NCI-H2029 (cell line): Measurements from ENCODE around the gene SLC25A12.
"Not testable (repeated sequence)": the region's sequence is repeated elsewhere in the genome, so short reads cannot be mapped to it uniquely, and the experiment has no call there.

Experiments
- DNase-seq: peaks from one replicate; lab custom pipeline; 2025; lab: John Stamatoyannopoulos, UW

SLC25A12 gene

GRCh38 chr2:171822525-171823322 lies 71.3 kb downstream of the SLC25A12 start:
- DNase-seq, result no peak

DNA sequence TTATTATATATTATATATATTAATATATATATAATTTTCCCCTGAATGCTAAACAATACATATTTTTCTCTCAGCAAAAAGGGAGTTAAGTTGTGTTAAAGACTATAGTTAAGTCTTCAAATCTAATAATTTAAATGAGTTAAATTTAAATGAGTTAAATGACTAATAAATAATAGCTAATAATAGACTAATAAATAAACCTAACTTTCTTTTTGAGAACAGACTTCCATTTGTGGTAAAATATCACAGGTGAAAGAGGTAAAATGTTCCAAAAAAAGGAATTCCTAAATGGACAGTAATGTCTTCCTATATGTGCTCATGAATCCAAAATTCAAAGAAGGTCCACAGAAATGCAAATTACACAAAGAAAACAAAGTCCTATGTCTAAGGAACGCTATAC lies 74.6 kb downstream of the SLC25A12 start:
- DNase-seq, result no peak

- no peak for DNase-seq
Measured at GRCh38 chr2:171814883-171815282, 79.2 kb downstream of the SLC25A12 start.

DNA sequence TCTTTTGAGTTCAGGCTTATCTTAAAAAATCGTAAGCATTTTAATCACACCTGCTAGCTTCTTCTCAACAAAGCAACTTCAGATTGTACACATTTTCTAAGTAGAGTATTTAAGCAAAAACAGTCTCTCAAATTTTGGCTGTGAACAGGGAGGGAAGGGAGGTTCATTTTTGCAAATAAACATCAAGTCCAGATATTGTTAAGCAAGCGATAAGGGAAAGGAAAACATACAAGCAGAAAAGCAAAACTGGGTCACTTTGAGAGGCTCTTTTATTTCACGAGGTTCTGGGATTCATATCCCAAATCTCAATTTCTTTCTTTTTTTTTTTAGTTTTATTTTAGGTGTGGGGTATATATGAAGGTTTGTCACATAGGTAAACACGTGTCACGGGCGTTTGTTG lies 79.9 kb downstream of the SLC25A12 start:
- no peak for DNase-seq

- DNase-seq, result no peak
Measured at GRCh38 chr2:171813729-171814128, 80.3 kb downstream of the SLC25A12 start.

GRCh38 chr2:171813126-171813525 lies 80.9 kb downstream of the SLC25A12 start:
- no peak for DNase-seq

DNA sequence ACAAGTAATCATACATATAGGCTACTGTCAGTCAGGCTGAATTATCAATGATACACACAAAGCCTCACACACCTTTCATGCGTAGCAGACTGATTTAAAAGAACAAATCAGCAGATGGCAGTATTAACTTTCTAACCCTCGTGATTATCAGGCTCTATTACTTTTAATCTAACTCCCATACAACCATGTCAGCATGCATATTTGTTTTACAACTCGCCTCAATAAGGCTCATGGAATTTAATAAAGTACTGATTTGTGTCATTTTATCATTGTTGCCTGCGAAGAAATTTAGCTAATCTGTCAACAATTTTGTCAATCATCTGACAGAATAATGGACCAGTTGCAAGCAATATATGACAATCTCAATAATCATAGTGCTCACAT lies 82.8 kb downstream of the SLC25A12 start:
- DNase-seq, result no peak

DNA sequence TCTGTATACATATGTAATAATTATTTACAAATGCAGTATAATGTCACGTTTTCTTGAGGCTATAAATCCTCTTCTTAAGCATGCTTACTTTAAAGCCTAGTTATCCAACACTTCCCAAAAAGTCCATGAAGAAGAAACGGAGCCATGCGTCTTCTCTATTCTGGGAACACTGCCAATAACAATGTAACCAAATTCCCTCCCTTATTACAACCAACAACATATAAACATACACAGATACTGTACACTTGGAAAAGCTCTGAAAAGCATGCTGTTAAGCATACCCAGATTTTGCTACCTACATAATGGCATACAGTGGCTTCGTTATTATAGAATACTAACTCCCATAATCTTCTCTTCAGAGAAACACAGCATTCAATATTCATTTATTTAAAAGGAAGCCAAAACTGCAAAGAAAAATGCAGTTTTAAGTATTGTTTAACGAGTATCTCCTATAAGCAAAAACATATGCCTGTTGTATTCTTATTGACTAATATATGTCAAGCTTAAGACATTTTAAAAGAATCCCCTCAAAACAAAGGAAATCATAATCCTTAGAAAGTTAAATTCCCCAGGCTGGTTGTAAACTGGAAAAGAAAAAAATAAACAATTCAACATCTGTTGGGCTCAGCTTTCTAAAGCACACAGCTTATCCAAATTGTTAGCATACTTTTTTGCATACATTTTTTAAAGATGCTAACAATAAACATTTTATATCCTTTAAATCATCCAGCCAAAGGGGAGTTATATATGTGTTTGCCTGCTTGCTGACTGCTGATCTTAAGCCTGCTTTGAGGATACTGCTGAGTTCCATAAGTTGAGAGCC lies 83.4 kb downstream of the SLC25A12 start:
- DNase-seq, result no peak

- DNase-seq, result not testable (repeated sequence)
Measured at GRCh38 chr2:171808885-171809284, 85.2 kb downstream of the SLC25A12 start.

DNA sequence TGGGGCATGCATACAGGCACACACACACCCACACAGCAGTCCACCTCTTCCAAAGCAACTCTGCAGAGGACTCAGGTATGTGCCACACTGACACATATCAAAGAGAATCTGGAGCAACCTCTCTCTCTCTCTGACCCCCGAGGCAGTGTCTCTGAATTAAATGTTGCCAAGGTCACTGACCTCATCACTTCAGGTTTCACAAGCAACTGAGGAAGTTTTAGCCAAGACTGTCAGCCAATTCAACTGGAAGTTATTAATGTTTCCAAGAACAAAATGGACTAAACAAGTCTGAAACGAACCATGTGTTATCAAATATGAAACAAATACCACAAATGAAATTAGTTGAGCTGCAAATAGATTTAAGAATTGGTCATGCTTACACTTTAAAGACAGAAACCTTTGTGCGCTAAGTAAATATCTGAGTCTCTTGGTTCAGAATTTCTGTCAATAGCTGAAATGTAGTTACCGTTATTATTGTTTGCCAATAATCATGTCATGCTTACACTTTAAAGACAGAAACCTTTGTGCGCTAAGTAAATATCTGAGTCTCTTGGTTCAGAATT lies 86.1 kb downstream of the SLC25A12 start:
- DNase-seq, result no peak

- DNase-seq, result no peak
Measured at GRCh38 chr2:171807119-171807518, 86.9 kb downstream of the SLC25A12 start.

DNA sequence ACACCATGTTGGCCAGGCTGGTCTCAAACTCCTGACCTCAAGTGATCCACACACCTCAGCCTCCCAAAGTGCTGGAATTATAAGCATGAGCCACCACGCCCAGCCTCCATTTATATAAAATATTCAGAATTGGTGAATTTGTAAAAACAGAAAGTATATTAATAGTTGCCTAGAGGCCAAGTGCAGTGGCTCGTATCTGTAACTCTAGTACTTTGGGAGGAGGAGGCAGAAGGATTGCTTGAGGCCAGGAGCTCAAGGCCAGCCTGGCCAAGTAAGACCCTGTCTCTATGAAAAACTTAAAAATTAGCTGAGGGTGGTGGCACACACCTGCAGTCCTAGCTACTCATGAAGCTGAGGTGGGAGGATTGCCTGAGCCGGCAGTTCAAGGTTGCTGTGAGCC lies 89.6 kb downstream of the SLC25A12 start:
- no peak for DNase-seq

- DNase-seq, result no peak
Measured at GRCh38 chr2:171803757-171804156, 90.3 kb downstream of the SLC25A12 start.

DNA sequence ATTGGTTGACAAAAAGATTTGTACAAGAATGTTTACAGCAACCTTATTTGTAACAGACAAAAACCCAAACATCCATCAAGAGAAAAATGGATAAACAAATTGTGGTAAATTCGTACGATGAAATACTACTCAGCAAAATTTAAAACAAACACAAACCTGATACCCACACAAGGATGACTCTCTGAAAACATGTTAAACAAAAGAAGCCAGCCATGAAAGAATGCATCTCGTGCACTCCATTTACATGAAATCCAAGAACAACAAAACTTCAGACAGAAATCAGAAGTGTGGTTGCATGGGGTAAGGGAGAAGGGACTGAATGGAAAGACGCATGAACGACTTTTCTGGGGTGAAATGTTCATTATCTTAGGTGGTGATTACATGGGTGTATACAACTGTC lies 93.4 kb downstream of the SLC25A12 start:
- no peak for DNase-seq

GRCh38 chr2:171798156-171798820 lies 95.8 kb downstream of the SLC25A12 start:
- DNase-seq, result no peak

DNA sequence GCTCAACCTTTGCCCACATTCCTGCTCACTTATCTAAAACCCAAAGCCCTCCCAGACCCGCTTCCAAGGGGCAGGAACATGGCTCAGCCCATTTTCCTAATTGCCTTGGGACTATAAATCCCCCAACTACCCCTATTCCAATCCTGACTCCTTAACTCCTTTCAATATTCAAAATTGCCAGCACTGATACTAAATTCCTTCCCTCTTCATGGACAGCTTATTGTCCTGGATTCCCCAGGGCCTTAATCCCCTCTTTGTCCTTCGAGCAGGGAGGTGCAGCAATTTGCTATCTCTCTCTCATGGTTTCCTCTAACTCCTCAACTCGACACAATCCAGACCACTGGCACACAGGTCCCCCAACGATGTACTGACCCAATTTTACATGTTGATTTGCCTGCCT lies 99.1 kb downstream of the SLC25A12 start:
- DNase-seq, result no peak

GRCh38 chr2:171793691-171794678 lies 100.1 kb downstream of the SLC25A12 start:
- DNase-seq, result no peak

GRCh38 chr2:171792886-171793580 lies 101.0 kb downstream of the SLC25A12 start:
- no peak for DNase-seq

DNA sequence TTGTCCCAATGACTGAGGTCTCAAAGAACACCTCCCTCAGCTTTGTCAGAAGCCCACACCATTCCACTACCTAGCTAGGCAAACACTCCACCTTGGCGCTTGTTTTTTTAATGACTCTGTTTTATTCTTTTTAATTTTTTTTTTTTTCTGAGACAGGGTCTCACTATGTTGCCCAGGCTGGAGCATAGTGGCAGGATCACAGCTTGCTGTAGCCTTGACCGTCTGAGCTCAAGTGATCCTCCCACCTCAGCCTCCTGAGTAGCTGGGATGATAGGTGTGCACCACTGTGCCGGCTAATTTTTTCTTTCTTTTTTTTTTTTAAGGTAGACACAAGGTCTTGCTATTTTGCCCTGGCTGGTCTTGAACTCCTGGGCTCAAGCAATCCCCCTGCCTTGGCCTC lies 101.9 kb downstream of the SLC25A12 start:
- no peak for DNase-seq

DNA sequence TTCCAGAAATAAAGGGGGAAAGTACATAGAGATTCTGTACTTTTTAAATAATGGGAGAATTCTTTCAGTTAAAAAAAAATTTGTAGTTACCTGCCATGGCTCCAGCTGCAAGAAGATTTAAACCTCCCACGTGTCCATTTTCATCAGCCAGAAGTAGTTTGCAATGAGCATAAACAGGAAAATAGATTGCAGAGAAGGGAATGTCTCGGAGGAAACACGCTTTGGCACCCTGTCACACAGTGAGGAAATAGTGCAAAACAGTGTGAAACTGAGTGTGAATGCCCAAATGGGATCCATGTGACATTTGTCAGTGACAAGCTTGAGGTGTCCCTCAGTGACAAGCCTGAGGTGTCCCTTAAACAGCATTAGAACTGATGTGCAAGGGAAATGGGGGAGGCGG lies 102.7 kb downstream of the SLC25A12 start:
- no peak for DNase-seq

DNA sequence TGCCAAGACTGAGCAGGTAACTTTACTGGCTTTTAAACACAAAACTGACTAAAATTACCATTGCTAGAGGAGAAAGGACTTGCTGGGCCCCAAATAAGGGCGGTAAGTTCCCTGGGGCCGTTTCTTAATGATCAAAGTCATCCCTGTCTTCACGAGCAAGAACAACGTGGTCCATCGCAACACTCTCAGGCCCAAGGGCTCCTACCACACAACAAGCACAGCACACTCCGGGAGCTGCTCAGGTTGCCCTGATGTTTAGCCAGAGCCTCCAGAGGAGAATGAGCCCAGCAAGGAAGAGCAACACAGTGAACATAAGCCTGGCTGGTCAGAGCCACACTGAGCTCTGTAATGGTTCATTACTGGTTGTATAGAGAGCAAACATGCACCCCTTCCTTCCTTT lies 104.1 kb downstream of the SLC25A12 start:
- no peak for DNase-seq
